Stimulated activated CD4-positive, alpha-beta T cell treated with anti-CD3 and anti-CD28 coated beads, Interleukin-15, amount 100 ng/mL, for 48 hours (primary cell): ENCODE results near the gene C1orf94.
"Not testable (repeated sequence)": the region's sequence is repeated elsewhere in the genome, so short reads cannot be mapped to it uniquely, and the experiment has no call there.

Experiments
- DNase-seq, 2 donors: peaks; one replicate each; pipeline ENCODE4 v3.0.0-alpha.2; 2020; ENCODE audit warnings: low read depth in 2 of 2

C1orf94 gene

DNA sequence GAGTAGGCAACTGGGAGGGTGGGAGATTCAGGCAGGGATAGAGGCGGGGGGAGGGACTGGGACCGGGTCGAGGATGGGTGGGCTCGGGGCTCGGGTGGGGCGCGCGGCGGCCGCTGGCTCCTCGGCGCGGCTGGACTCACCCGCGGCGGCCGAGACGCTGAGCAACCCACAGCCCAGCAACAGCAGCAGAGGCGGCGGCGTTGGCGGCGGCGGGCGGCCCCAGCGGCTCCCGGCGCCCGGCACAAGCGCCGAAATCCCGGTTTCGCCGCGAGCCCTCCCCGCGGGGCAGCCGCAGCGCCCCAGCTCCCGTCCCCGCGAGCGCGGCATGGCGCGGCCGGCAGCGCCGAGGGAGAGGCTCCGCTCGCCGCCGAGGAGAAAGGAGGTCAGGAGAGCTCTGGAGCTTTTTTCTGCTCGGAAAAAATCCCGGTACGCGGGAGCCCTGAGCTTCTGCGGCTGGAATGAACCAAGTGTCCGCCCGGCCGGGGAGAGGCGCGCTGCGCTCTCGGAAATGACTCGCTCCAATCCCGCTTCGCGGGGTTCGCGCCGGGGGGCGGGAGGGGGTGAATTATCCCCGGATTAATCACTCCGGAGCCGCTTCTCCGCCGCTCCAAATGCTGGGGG, 11.8 kb upstream of the C1orf94 start, which contains the start of gene CSMD2:
Gene CSMD2, minus strand, starts transcription at position 460 of the 621 bp plus-strand sequence. Its CDS starts 133 bp downstream, at position 327.
- DNase-seq, result no peak

DNA sequence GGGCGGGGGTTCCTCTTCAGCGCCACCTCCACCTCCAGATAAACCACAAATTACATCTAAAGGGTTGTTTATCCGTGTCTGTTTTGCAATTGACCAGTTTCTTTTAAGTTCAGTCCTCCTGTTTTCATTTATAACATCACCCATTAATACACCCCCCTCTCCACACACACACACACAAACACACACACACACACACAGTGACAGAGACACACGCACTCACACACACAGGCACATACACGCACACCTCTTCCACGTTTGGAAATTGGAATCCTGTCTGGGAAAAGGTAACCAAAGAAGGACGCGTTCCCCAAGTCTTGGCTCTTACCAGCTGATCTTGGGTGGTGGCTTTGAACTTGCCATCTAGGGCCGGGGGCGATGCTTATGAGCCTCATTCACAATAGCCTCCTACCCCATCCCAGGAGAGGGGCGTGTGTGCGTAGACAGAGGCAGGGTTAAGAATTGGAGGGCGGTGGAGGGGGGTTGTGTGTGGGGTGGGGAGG, 11.2 kb upstream of the C1orf94 start:
- no peak for DNase-seq

- DNase-seq, result no peak
These were observed 10.5 kb upstream of the C1orf94 start for GRCh38 chr1:34166191-34166624.

DNA sequence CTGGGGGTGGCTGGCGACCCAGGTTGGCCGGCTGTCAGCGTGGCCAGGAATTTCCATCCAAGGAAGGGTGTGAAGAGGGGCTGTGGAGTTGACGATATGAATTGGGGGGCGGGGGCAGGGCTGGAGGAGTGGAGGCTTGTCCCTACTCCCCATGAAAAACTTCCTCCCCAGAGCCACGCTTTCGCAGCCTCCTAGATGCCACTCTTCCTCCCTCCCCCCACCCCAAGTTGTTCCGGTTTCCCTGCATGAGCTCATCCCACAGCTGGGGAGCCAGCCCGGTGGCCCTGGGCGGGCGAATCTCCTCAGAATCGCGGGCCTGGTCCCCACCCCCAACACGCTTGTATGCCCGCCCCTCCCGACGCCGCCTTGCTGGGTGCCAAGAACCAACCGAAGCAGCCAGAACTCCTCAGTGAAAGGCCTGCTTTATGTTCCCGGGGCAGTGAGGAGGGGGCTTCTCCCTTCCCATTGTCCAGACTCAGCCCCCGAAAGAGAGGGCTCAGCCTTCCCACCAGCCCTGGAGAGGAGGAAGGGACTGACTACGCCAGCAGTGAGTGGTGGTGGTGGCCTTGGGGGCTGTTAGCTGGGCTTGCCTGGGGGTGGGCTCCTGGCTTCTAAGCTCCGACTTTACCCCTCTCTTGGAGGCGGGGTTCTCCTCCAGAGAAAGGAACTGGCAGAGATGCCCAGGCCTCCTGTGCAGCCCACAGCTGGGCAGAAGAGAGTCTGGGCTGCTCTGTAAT, 9.9 kb upstream of the C1orf94 start:
- DNase-seq, result no peak

DNA sequence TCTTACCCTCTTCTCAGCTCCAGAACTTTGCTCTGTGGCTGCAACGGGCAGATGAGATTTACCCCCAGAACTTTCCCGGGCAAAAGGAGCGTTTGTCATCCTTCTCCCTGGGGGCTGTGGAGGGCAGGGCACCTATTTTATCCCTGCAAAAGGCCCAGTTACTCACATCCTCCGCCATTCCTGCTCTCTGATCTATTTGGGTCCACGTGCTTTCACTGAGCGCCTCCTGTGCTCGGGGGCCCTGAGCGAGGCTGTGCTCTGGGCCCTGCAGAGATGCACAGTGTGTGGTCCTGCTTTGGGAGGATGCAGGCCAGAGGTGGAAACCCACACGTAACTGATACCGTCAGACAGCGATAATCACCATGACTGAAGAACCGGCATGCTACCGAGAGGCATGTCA, 9.3 kb upstream of the C1orf94 start:
- no peak for DNase-seq

DNA sequence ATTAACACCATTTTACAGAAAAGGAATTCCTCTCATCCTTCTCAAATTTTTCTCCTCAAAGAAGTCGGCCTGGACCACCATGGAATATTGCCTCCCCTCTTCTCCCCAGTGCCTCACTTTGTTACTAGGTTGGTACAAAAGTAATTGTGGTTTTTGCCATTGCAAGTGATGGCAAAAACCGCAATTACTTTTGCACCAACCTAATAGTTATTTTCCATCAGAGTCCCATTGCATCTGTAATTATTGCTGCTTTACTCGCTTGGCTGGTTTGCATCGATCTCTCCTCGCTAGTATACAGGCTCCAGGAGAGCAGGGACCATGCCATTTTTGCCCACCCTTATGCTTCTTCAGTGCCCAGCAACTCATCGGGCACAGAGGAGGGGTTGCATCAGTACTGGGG, 963 bp upstream of the C1orf94 start:
- no peak for DNase-seq

GRCh38 chr1:34178072-34178471, 1.4 kb downstream of the C1orf94 start:
- DNase-seq, result no peak

- not testable (repeated sequence) for DNase-seq
These were observed 6.7 kb downstream of the C1orf94 start for GRCh38 chr1:34183381-34183780.

- DNase-seq, result no peak
These were observed 10.2 kb downstream of the C1orf94 start for GRCh38 chr1:34186741-34187494.

DNA sequence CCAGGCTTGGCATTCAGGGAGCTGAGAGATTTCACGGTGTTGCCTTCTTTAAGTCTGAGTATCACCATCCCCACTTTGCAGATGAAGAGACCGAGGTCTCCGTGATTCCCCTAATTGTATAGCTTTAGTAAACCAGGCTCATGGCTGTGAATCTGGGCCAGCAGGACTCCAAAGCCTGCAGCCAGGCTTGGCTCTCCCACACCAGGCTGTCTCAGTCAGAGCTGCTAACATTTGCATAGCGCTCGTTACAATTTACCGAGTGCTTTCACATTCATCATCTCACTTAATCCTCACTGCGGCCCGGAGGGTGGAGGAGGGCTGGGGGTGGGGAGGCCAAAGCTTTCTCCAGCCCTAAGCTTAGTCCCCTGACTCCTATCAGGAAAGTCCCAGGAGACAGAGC, 11.7 kb downstream of the C1orf94 start:
- DNase-seq, result no peak

DNA sequence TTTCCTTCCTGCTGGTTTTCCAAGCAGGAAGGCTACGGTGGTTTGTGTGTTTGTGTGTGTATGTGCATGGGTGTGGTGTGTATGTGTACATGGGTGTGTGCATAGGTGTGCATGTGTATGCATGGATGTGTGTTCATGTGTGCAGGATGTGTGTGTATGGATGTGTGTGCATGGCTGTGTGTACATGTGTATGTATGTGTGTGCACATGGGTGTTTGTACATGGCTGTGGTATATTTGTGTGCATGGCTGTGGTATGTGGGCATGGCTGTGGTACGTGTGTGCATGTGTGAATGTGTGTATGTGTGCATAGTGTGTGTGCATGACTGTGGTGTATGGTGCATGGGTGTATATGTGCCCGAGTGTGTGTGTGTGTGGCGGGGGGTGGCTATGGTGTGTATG, 12.3 kb downstream of the C1orf94 start:
- no peak for DNase-seq

- DNase-seq, result no peak
These were observed 14.0 kb downstream of the C1orf94 start for GRCh38 chr1:34190692-34191091.

- DNase-seq, result no peak
These were observed 15.9 kb downstream of the C1orf94 start for GRCh38 chr1:34192621-34193020.

- no peak for DNase-seq
These were observed 23.2 kb downstream of the C1orf94 start for GRCh38 chr1:34199927-34200326.

DNA sequence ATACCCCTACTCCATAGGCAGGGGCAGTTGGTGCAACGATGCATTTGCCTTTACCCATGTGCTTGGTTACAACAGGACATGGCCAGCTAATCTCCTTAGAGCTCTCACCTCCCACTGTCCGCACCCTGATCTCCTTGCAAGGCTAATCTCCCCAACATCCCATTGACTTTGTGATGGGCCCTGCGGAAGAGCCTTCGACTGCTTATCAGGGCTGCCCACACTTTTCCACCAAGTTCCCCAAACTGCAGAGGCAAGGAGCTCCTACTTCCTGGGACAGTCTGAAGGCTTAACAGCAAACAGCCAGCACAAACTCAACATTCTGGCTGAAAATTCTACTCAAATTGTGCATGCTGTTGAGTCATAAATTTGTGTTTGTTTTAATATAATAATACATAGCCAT, 36.0 kb downstream of the C1orf94 start:
- no peak for DNase-seq

- DNase-seq, result no peak
These were observed 37.2 kb downstream of the C1orf94 start for GRCh38 chr1:34213956-34214355.

- DNase-seq, result no peak
These were observed 54.7 kb downstream of the C1orf94 start for GRCh38 chr1:34231441-34231840.

GRCh38 chr1:34235594-34235993, 58.9 kb downstream of the C1orf94 start:
- no peak for DNase-seq

- DNase-seq, result no peak
These were observed 59.4 kb downstream of the C1orf94 start for GRCh38 chr1:34236089-34236488.

DNA sequence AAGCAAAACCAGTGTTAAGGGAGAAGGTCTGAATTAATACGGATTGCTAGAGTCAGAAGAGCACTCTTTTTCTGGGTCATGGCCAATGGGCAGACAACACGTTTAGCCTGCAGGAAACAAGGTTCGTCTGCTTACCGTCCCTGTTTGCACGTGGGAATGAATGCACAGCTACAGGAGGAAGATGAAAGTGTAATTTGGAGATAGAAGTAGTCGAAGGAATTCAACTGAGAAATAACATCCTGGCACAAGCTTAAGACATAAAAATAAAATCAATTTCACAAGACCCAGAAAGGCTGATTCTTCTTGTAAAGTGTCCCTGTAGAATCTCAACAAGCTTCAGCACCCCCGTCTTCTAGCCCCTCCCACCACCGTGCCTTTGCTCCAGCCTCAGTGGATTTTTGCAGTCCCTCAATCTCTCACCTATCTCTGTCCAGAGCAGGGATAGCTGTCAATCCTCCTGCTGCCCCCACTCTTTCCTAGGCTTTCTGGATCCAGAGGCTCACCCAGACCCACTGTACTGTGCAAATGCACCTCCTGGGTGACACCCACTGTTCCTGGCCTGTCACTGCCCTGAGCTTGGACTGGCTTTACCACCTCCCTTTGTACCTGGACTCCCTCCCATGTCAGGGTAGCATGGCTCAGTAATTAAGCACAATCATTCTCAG, 60.6 kb downstream of the C1orf94 start:
- DNase-seq, result no peak

- no peak for DNase-seq
These were observed 69.3 kb downstream of the C1orf94 start for GRCh38 chr1:34245967-34246366.

- DNase-seq, result no peak
These were observed 73.6 kb downstream of the C1orf94 start for GRCh38 chr1:34250342-34250741.
